ENCODE data around the gene QRICH1.

The QRICH1 gene

GRCh38 chr3:49098429-49098828 is 4.6 kb upstream of the QRICH1 start:
- no peak overlapping the region for H3K27ac ChIP-seq (ENCODE audit: low read depth, low read length)
- H3K36me3 ChIP-seq (ENCODE audit: insufficient read depth, low read length) = peaks cover 26% of the 10 kb centered on the region
- H3K4me3 ChIP-seq (ENCODE audit: low read depth, low read length) = no peak overlapping the region
- no peak overlapping the region for H2AFZ ChIP-seq (ENCODE audit: low read length, unreplicated experiment)
- H3K27me3 ChIP-seq (ENCODE audit: insufficient read depth, low read length) = no peaks in the 10 kb centered on the region
- peaks cover 6% of the 10 kb centered on the region for H3K79me2 ChIP-seq (ENCODE audit: control insufficient read depth, insufficient read depth, low read length, unreplicated experiment)
- peaks cover 4% of the 10 kb centered on the region for H3K4me1 ChIP-seq (ENCODE audit: control insufficient read depth, insufficient read depth, low read length, unreplicated experiment)

- H3K4me1 ChIP-seq (ENCODE audit: control insufficient read depth, insufficient read depth, low read length, unreplicated experiment) = peaks cover 12% of the 10 kb centered on the region
- H3K27me3 ChIP-seq (ENCODE audit: insufficient read depth, low read length) = no peaks in the 10 kb centered on the region
- H2AFZ ChIP-seq (ENCODE audit: low read length, unreplicated experiment) = no peak overlapping the region
- H3K36me3 ChIP-seq (ENCODE audit: insufficient read depth, low read length) = no peaks in the 10 kb centered on the region
- peak overlapping the region; percentile 87 for H3K4me3 ChIP-seq (ENCODE audit: low read depth, low read length)
- H3K27ac ChIP-seq (ENCODE audit: low read depth, low read length) = peak overlapping the region; percentile 90
- H3K79me2 ChIP-seq (ENCODE audit: control insufficient read depth, insufficient read depth, low read length, unreplicated experiment) = peaks cover 49% of the 10 kb centered on the region
Measured at GRCh38 chr3:49092938-49093852, 676 bp downstream of the QRICH1 start.

GRCh38 chr3:49081429-49081828 is 12.4 kb downstream of the QRICH1 start:
- no peaks in the 10 kb centered on the region for H3K4me1 ChIP-seq (ENCODE audit: control insufficient read depth, insufficient read depth, low read length, unreplicated experiment)
- no peak overlapping the region for H3K27ac ChIP-seq (ENCODE audit: low read depth, low read length)
- H3K79me2 ChIP-seq (ENCODE audit: control insufficient read depth, insufficient read depth, low read length, unreplicated experiment) = peaks cover 62% of the 10 kb centered on the region
- no peaks in the 10 kb centered on the region for H3K27me3 ChIP-seq (ENCODE audit: insufficient read depth, low read length)
- no peak overlapping the region for H3K4me3 ChIP-seq (ENCODE audit: low read depth, low read length)
- no peak overlapping the region for H2AFZ ChIP-seq (ENCODE audit: low read length, unreplicated experiment)
- peaks cover 7% of the 10 kb centered on the region for H3K36me3 ChIP-seq (ENCODE audit: insufficient read depth, low read length)

GRCh38 chr3:49079270-49079669 is 14.6 kb downstream of the QRICH1 start:
- Histone ChIP-seq H3K27me3 (ENCODE audit: insufficient read depth, low read length) (no peaks in the 10 kb centered on the region), H3K4me1 (ENCODE audit: control insufficient read depth, insufficient read depth, low read length, unreplicated experiment) (no peaks in the 10 kb centered on the region), H3K79me2 (ENCODE audit: control insufficient read depth, insufficient read depth, low read length, unreplicated experiment) (peaks cover 43% of the 10 kb centered on the region), H3K36me3 (ENCODE audit: insufficient read depth, low read length) (peaks cover 9% of the 10 kb centered on the region), H3K27ac (ENCODE audit: low read depth, low read length) (no peak overlapping the region), H3K4me3 (ENCODE audit: low read depth, low read length) (no peak overlapping the region), H2AFZ (ENCODE audit: low read length, unreplicated experiment) (no peak overlapping the region)

GRCh38 chr3:49076646-49077045 is 17.2 kb downstream of the QRICH1 start:
- H3K4me1 ChIP-seq (ENCODE audit: control insufficient read depth, insufficient read depth, low read length, unreplicated experiment) = no peaks in the 10 kb centered on the region
- H3K79me2 ChIP-seq (ENCODE audit: control insufficient read depth, insufficient read depth, low read length, unreplicated experiment) = peaks cover 36% of the 10 kb centered on the region
- no peak overlapping the region for H3K27ac ChIP-seq (ENCODE audit: low read depth, low read length)
- no peak overlapping the region for H3K4me3 ChIP-seq (ENCODE audit: low read depth, low read length)
- no peak overlapping the region for H2AFZ ChIP-seq (ENCODE audit: low read length, unreplicated experiment)
- H3K36me3 ChIP-seq (ENCODE audit: insufficient read depth, low read length) = peaks cover 12% of the 10 kb centered on the region
- H3K27me3 ChIP-seq (ENCODE audit: insufficient read depth, low read length) = no peaks in the 10 kb centered on the region

- Histone ChIP-seq H3K36me3 (ENCODE audit: insufficient read depth, low read length) (peaks cover 16% of the 10 kb centered on the region), H3K79me2 (ENCODE audit: control insufficient read depth, insufficient read depth, low read length, unreplicated experiment) (peaks cover 35% of the 10 kb centered on the region), H3K27ac (ENCODE audit: low read depth, low read length) (no peak overlapping the region)
Measured at GRCh38 chr3:49076116-49076515, 17.8 kb downstream of the QRICH1 start.

GRCh38 chr3:49058011-49058410 is 35.9 kb downstream of the QRICH1 start:
- peaks cover 17% of the 10 kb centered on the region for H3K4me1 ChIP-seq (ENCODE audit: control insufficient read depth, insufficient read depth, low read length, unreplicated experiment)
- H3K27ac ChIP-seq (ENCODE audit: low read depth, low read length) = no peak overlapping the region
- no peaks in the 10 kb centered on the region for H3K27me3 ChIP-seq (ENCODE audit: insufficient read depth, low read length)
- peaks cover 28% of the 10 kb centered on the region for H3K36me3 ChIP-seq (ENCODE audit: insufficient read depth, low read length)
- H3K4me3 ChIP-seq (ENCODE audit: low read depth, low read length) = no peak overlapping the region
- H3K79me2 ChIP-seq (ENCODE audit: control insufficient read depth, insufficient read depth, low read length, unreplicated experiment) = peaks cover 7% of the 10 kb centered on the region
- H2AFZ ChIP-seq (ENCODE audit: low read length, unreplicated experiment) = no peak overlapping the region

More at GRCh38 chr3:49076116-49076515, 17.8 kb downstream of the QRICH1 start:
- H2AFZ ChIP-seq (ENCODE audit: low read length, unreplicated experiment) = no peak overlapping the region
- no peaks in the 10 kb centered on the region for H3K27me3 ChIP-seq (ENCODE audit: insufficient read depth, low read length)
- H3K4me1 ChIP-seq (ENCODE audit: control insufficient read depth, insufficient read depth, low read length, unreplicated experiment) = no peaks in the 10 kb centered on the region
- no peak overlapping the region for H3K4me3 ChIP-seq (ENCODE audit: low read depth, low read length)

GRCh38 chr3:49057268-49057667 is 36.6 kb downstream of the QRICH1 start:
- no peaks in the 10 kb centered on the region for H3K27me3 ChIP-seq (ENCODE audit: insufficient read depth, low read length)
- H3K27ac ChIP-seq (ENCODE audit: low read depth, low read length) = no peak overlapping the region
- peaks cover 17% of the 10 kb centered on the region for H3K4me1 ChIP-seq (ENCODE audit: control insufficient read depth, insufficient read depth, low read length, unreplicated experiment)
- H3K79me2 ChIP-seq (ENCODE audit: control insufficient read depth, insufficient read depth, low read length, unreplicated experiment) = peaks cover 7% of the 10 kb centered on the region
- H3K4me3 ChIP-seq (ENCODE audit: low read depth, low read length) = no peak overlapping the region
- peaks cover 32% of the 10 kb centered on the region for H3K36me3 ChIP-seq (ENCODE audit: insufficient read depth, low read length)
- H2AFZ ChIP-seq (ENCODE audit: low read length, unreplicated experiment) = no peak overlapping the region

GRCh38 chr3:49054344-49054862 is 39.5 kb downstream of the QRICH1 start:
- Histone ChIP-seq H3K27ac (ENCODE audit: low read depth, low read length) (no peak overlapping the region), H3K79me2 (ENCODE audit: control insufficient read depth, insufficient read depth, low read length, unreplicated experiment) (peaks cover 14% of the 10 kb centered on the region), H3K36me3 (ENCODE audit: insufficient read depth, low read length) (peaks cover 38% of the 10 kb centered on the region), H3K4me1 (ENCODE audit: control insufficient read depth, insufficient read depth, low read length, unreplicated experiment) (peaks cover 17% of the 10 kb centered on the region), H3K27me3 (ENCODE audit: insufficient read depth, low read length) (no peaks in the 10 kb centered on the region), H2AFZ (ENCODE audit: low read length, unreplicated experiment) (no peak overlapping the region), H3K4me3 (ENCODE audit: low read depth, low read length) (no peak overlapping the region)

- peaks cover 17% of the 10 kb centered on the region for H3K4me1 ChIP-seq (ENCODE audit: control insufficient read depth, insufficient read depth, low read length, unreplicated experiment)
- peaks cover 38% of the 10 kb centered on the region for H3K36me3 ChIP-seq (ENCODE audit: insufficient read depth, low read length)
- H3K4me3 ChIP-seq (ENCODE audit: low read depth, low read length) = no peak overlapping the region
- H2AFZ ChIP-seq (ENCODE audit: low read length, unreplicated experiment) = no peak overlapping the region
- H3K27ac ChIP-seq (ENCODE audit: low read depth, low read length) = no peak overlapping the region
- peaks cover 16% of the 10 kb centered on the region for H3K79me2 ChIP-seq (ENCODE audit: control insufficient read depth, insufficient read depth, low read length, unreplicated experiment)
- H3K27me3 ChIP-seq (ENCODE audit: insufficient read depth, low read length) = no peaks in the 10 kb centered on the region
Measured at GRCh38 chr3:49053543-49053942, 40.3 kb downstream of the QRICH1 start.

GRCh38 chr3:49035281-49035680 is 58.6 kb downstream of the QRICH1 start:
- no peak overlapping the region for H2AFZ ChIP-seq (ENCODE audit: low read length, unreplicated experiment)
- no peaks in the 10 kb centered on the region for H3K27me3 ChIP-seq (ENCODE audit: insufficient read depth, low read length)
- no peak overlapping the region for H3K4me3 ChIP-seq (ENCODE audit: low read depth, low read length)
- H3K4me1 ChIP-seq (ENCODE audit: control insufficient read depth, insufficient read depth, low read length, unreplicated experiment) = peaks cover 13% of the 10 kb centered on the region
- H3K27ac ChIP-seq (ENCODE audit: low read depth, low read length) = no peak overlapping the region
- H3K36me3 ChIP-seq (ENCODE audit: insufficient read depth, low read length) = peaks cover 8% of the 10 kb centered on the region
- H3K79me2 ChIP-seq (ENCODE audit: control insufficient read depth, insufficient read depth, low read length, unreplicated experiment) = no peaks in the 10 kb centered on the region
